Measurements from ENCODE around the gene NFIA.

Gene NFIA

DNA sequence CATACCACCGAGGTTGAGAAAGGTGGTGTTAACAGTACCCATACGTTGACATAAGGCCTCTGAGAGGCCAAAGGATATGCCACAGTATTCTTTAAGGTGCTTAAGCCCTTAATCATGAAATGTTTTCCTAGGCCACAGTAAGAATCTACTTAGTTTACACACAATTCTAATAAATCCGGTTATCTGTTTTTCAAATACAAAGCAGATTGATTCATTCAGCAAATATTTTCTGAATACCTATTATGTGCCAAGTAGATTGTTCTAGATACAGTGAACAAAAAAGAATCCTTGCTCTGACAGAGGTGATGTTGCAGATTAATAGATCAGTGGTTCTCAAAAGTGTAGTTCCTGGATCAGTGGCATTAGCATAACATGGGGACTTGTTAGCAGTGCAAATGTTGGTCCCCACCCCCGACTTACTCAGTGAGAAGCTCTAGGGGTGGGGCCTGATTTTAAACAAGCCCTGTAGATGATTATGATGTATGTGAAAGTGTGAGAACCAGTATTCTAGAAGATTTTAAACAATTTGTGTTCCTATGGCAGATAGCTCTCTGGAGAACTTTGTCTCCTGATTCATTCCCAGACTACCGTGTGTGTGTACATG, 61.6 kb downstream of the NFIA start:
- in situ Hi-C loops (cut with HindIII; ENCODE audit: low sequenced_read_pairs) = no loop called here

DNA sequence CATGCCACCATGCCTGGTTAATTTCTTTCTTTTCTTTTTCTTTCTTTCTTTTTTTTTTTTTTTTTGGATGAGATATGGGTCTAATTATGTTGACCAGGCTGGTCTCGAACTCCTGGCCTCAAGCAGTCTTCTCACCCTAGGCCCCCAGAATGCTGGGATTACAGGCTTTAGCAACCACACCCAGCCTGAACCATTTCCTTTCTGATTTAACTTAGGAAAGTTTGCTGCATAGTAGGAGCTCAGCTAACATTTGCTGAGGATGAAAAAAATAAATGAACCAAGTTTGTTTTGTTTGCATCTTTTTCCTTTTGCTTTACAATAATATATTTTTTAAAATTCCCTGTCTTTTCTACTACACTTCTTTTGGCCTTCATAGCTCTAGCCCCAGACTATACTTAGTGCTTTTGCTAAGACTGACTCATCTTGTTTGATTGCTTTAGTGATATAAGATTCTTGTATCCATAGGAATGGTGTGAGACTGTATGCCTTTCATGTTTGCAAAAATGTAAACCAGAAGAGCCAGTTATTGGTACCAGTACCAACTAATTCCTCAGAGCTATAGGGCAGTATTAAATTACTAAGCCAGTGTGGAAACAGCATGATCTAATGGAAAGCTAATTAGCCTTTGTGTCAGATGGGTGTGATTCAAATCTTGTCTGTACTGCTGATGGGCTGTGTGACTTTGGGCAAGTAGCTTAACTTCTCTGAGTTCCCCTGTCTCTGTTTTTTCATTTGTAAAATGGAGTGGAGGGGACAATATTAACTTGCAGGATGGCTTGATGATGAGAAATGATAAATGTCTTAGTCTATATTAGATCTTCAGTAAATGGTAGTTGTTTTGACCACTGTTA, 66.9 kb downstream of the NFIA start:
- in situ Hi-C loops (cut with HindIII; ENCODE audit: low sequenced_read_pairs) = no loop called here

DNA sequence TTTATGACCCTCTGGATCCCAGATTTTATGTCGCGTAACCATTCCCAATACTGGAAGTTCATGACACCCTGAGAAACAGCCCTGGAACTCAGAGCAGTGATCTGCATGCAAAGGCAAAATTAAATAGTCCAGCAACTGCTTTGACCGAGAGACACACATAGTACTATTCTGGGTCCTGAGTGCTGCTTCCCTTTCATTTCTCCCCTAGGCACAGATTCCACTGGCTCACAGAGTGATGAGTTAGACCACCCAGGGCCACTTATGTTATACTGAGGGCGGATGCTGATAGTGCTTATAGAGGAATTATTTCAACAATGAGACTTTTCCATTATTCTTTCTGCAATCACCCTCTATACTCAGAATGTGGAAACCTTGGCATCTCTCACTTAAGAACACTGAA, 69.2 kb downstream of the NFIA start:
- in situ Hi-C loops (cut with HindIII; ENCODE audit: low sequenced_read_pairs) = no loop called here

DNA sequence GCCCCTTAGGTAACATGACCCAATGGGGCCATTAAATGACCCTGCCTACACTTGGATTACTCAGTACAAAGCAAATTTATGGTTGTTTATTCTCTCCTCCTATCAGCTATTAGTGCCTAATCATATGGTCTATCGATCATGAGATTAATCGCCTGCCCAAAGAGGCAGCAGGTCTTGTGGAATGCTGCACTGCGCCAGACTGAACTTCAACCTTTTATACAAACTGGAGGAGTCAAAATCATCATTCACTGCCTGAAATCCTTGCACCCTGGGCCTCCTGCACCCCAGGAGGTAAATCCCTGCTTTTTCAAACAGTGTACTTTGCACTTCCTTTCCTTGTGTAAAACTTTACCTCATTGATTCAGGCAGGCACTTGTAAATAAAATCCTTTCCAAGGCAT, 69.7 kb downstream of the NFIA start:
- in situ Hi-C loops (cut with HindIII; ENCODE audit: low sequenced_read_pairs) = no loop called here

DNA sequence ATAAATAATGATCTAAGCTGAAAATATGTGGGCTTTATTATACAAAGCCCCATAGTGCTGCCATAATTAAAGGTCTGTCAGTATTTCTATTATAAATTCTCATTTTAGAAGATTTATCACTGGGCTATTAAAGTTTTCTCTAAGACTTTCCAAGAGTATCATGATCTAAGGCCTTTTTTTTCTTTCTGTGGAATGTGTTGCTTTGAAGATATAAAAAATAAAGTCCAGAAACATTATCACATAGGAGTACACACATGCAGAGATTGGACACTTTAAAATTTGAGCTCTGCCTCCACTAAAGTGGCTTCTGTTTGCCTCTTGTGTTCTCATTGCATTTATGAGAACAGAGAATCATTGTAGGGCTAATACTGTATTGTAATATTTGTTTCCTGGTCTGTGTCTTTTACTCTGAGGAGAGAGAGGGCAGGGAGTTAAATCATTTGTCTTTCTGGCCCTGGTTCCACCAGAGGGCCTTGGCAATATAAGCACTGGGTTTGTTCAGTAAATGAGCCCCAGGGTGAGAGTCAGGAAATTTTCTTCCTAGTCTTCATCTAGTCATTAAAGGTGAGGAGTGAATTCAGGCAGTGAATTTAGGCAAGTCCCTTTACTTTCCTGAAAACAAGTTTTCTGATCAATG, 70.2 kb downstream of the NFIA start:
- in situ Hi-C loops (cut with HindIII; ENCODE audit: low sequenced_read_pairs) = no loop called here

DNA sequence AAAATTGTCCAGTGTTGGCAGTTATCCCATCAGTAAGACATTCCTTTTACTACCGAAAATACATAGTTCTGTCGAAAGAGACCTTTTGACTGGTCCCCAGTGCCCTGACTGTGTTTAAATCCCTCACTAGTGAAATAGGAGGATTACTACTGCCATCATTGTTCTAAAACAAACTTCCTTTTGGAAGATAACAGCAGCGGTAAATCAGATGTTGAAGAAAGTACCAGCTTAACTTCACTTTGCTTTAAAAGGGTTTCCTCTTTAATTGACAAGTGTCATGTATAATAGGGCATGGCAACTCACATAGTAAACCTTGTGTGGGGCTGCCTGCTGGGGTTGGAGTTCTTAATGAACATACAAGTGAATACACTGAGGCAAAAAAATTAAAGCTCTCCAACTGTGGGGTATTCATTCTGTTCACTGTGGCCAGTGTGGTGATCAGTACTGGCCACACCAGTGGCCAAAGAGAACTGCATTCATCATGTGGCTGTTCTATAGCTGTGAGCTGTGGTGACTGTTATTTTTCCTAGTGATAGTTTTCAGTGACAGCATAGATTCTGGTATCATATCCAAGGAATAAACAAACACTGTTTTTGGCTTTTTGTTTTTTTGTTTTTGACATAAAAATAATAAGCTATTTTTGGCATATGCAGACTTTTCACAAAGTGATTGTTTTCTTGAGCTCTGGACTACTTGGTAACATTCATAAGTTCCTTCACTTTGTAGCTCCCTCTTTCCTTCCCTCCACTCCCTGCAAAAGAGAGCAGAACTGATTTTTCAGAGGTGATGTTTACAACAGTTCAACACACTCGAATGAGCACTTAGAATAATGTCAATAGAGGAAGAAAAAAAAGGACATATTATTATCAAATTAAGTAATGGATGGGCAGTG, 74.5 kb downstream of the NFIA start:
- in situ Hi-C loops (cut with HindIII; ENCODE audit: low sequenced_read_pairs) = no loop called here

DNA sequence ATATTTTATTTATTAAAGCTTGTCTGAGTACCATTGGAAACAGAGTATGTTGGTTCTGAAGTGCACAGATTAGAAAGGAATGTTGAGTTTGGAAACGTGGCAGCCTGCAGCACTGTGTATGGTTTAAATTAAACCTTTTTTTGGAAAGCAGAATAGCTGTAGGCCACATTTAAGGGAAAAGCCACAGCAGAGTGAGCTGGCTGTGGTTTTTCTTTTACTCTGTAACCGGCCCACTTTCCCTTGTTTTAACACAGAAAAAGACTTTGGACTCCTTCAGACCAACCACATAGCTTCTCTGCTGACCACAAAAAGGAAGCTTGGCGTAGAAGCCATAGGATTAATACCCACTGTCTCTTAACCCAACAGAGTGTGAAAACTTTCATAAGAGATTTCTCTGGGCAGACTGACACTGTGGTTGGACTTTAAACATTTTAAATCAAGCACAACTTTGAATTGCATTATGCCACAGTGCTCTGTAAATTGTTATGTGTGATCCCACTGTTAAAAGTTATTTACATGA, 75.2 kb downstream of the NFIA start:
- in situ Hi-C loops (cut with HindIII; ENCODE audit: low sequenced_read_pairs) = no loop called here

DNA sequence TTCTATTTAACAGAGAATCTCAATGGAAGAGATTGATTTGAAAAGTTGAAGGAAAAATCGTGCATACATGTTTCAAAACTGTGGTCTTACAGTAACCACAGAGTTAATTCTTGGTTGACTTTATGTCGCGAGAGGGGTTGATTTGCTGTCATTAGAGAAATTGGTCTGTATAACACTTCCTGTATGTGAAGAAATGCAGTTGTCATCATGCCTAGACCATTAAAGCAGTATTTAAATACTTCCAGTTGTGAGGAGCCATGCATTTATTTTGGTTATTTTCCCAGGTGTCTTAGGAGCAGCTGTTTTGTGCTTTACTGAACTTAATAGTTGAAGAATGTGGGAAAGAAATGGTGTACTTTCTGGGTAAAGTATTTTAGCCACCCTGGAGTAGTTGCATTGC, 76.2 kb downstream of the NFIA start:
- in situ Hi-C loops (cut with HindIII; ENCODE audit: low sequenced_read_pairs) = no loop called here

DNA sequence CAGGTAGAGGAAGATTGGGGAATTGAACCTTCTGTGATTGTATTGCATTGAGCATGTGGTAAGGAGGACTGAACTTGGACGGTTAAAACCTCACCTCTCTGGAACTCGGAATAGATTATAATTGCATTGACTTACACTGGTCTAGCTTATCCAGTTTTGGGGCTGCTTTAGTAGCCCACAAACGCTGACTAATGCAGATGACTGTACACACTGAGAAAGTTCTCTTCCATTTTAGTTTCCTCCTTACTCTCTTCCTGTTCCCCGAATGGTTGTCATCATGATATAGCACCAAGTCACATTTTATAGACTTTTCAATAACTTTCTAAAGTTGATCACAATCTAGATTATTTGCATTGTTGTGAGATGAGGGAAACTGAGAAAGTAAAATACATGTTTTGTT, 78.2 kb downstream of the NFIA start:
- in situ Hi-C loops (cut with HindIII; ENCODE audit: low sequenced_read_pairs) = no loop called here

DNA sequence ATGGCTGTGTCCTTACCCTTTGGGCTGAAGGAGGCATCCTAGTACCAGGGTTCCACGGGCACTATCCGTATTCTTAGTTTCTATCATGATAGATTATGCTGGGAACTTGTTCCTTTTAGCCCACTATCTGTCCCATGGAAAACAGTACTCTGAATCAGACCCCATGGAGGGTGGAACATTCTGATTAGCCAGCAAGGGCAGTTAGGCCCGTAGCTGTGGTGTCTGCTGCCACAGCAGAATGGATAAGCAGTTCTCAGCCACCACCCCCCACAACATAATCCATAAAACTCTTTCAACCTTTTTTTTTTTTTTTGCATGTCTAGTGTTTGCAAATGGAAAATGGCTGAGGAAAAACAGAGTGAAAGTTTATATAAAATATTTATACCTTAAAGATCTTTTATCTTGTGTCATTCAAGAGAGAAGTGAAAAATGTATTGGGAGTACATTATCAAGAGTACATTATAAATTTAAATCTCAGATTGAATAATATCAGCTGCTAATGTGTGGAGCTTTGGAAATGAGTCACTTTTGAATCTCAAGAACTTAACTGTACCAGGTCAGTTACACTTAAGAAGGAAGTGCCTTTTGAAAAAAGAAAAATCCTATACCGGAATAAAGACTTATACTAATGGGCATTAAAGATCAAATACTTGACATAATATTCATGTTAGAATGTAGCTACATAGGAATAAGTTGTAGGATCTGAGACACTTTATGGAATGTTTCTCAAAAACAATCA, 80.3 kb downstream of the NFIA start:
- in situ Hi-C loops (cut with HindIII; ENCODE audit: low sequenced_read_pairs) = no loop called here

DNA sequence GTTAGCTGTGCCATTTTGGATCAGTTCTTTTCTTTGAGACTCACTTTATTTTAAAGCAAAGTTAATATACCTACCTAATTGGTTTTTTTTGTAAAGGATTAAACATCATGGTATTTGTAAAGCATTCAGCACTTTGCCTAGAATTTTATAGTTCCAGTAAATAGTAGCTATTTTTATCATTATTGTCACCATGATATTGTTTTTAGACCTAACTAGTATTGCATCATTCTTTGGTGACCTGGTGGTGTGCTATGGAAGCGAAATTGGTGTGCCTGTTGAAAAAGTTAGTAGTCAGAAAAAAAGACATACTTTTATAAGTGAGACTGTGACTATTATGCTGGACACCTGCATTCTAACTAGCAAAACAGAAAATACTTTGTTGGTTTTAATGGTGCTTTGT, 81.0 kb downstream of the NFIA start:
- in situ Hi-C loops (cut with HindIII; ENCODE audit: low sequenced_read_pairs) = no loop called here

DNA sequence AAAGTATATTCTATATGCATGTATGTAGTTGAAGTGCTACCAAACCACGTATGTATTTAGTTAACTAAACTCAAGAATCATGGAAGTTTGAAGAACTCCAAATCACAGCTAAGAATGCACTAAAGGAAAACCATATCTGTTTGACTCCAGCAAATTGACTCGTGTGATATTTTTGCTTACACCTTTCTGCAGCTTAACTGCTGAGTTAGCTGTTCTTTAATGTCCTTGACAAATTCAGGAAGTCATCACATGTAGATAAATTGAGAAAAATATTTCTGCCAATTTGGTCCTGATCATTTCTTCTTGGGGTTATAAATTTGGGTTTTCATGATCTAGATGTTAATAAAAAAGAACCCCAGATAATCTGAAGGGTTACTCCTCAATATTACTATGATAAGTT, 83.0 kb downstream of the NFIA start:
- in situ Hi-C loops (cut with HindIII; ENCODE audit: low sequenced_read_pairs) = no loop called here

DNA sequence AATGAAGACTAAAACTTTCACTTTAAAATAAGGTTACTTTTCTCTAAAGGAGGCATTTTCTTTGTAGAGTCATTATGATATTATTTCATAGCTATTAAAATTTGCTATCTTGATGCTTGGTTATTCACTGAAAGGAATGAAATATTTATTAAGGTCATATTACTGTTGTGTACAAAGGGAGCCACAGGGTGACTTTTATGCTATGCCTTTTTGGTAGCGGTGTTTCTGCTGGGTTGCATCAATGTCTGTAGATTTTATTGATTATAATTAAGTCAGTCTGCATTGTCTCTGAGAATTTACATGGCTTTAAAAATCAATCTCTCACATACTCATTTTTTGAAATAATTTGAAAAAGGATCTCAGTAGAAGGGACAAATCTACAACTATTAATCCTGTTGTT, 84.9 kb downstream of the NFIA start:
- in situ Hi-C loops (cut with HindIII; ENCODE audit: low sequenced_read_pairs) = no loop called here

DNA sequence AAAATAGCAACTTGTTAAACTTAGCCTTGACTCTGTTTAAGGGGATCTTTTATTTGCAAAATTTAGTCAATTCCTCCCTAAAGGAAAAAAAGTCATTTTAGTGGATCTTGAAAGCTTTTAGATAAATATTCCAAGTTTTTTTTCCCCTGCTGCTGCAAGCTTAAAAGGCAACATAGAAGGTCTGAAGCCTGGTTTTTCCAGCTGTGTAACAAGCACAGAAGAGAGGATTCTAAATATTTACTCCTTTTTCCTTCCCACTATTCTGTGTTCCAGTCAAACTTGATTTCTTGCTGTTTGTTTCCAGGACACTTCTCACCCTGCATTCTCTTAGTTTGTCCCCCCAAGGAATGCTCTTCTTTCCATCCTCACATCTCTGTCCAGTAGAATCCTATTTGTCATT, 86.7 kb downstream of the NFIA start:
- in situ Hi-C loops (cut with HindIII; ENCODE audit: low sequenced_read_pairs) = no loop called here

DNA sequence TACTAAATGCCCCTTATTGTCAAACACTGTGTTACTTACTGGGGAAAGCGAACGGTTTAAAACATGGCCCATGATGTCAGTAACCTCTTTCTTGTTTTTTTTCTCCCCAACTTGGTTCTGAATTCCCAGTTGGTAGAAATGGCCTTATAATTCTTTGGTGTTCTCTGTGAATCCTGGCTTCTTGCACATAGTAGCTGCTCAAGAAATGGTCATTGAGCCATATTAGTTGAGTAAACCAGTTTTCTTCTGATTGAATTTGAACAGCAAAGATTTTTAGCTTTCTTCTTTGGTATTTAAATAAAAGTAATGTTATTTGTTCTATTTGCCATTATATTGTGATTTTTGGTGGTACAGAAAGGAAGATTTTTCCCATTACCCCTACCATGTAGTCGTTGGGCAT, 87.3 kb downstream of the NFIA start:
- in situ Hi-C loops (cut with HindIII; ENCODE audit: low sequenced_read_pairs) = no loop called here

DNA sequence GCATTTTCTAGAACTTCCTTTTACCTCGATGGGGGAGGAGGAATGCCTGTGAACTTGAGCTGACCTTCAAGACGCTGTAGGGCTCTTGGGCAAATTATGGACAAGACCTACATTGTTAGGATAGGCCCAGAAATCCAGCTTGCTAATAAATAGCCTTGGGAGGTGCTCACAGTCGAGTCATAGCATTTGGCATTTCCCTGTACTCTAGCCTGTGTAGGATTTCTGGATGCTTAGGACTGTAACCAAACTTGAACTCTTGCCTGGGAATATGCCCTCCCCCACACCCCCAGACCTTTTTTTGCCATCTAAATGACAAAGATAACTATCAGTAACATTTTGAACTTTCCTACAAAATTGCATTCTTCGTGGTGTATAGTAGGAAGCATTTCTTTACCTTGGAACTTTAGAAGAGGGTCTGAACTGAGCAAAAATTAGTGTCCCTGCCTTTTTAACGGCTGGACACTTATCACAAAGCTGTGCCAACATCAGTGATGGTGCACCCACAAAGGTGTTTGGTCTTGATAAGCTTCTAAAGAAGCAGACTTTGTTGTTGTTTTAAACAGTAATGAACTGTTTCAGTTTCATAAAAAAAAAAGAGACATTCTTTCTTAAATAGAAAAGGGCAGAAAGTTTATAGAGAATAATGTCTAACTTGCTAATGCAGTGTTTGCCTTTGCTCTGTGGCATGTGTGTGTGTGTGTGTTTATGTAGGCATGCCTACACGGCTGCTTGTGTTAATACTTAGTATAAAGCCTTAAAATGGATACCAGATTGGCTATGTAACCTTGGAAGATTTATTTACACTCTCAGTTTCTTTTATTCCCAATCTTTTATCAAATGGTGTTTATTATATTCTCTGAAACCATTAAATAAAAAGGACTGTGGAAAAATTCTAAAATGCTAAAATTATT, 88.2 kb downstream of the NFIA start:
- in situ Hi-C loops (cut with HindIII; ENCODE audit: low sequenced_read_pairs) = no loop called here

DNA sequence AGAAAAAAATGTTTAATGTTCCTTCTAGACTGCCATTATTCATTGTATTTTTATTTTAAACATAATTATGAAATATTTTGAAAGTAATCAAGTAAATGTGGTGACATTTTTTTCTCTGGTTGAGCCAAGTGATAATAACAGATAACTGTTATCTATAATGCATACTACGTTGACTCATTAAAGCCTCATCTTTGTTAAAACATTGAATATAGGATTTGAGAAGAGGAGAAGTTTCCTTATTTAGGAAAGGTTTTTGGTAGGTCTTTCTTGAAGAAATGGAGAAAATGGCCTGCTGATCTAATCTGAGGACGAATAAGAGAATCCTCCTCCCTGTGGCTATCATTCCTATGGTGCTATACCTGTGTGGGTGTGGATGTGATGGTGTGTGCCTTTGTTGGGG, 89.0 kb downstream of the NFIA start:
- in situ Hi-C loops (cut with HindIII; ENCODE audit: low sequenced_read_pairs) = no loop called here

DNA sequence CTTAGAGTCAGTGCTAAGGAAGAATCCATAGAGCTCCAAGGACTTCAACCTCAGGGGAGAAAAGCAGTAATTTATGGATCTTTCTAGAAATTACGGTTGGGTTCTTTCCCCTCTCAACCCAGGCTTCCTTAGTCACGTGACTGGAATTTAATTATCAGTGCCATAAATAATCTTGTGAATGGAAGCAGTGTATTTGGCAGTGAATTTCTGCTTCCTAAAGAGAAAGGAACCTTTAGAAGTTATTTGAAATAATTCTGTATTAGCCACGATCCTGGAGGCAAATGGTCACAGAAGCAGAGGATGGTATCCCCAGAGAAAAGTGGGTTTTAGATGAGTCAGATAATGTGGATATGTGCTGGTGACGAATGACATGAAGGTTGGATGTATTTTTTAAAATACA, 89.6 kb downstream of the NFIA start:
- in situ Hi-C loops (cut with HindIII; ENCODE audit: low sequenced_read_pairs) = no loop called here

DNA sequence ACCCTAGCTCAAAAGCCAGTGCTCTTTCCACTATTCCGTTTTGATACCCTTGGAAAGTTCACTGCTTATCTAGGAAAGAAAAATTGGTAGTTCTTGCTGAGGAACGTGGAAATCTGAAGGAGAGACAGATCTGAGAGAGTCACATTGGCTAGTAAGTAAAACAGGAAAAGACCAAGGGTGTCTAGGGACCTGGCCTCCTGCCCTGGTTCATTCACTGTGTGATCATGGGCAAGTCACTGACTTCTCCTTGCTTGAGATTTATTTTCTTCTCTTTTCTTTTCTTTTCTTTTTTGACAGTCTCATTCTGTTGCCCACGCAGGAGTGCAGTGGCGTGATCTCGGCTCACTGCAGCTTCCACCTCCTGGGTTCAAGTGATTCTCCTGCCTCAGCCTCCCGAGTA, 90.8 kb downstream of the NFIA start:
- in situ Hi-C loops (cut with HindIII; ENCODE audit: low sequenced_read_pairs) = no loop called here
